ENCODE results near the gene EFCAB5. TPM values are rescaled to one million over a fixed set of nuclear protein-coding genes. Genes with fewer than 3 reads are reported as not detected.

The EFCAB5 gene
- total and polyA plus RNA-seq, 10 of the 15 experiments (the other 5 are each of a cell fraction or from before 2014, with no cell fraction given), result 0.39 to 2.6 (median 1.0) TPM

- peak; percentile 99 for TF ChIP-seq ZBTB40 (IDR thresholded peaks at IDR 0.05; ENCODE audit: borderline replicate concordance)
- peak; percentile 67 for TF ChIP-seq ATF7 (IDR thresholded peaks at IDR 0.05; ENCODE audit: low read depth)
- peak; percentile 85 for TF ChIP-seq RUNX3 (IDR thresholded peaks at IDR 0.05; ENCODE audit: low read length)
- TF ChIP-seq RELB (IDR thresholded peaks at IDR 0.05; ENCODE audit: low read depth), result 0 out of 2 replicates have a peak, but pooled peaks have one; percentile 19
- no peak for TF ChIP-seq CTCF (IDR thresholded peaks at IDR 0.05 in 2 of 3, conservative IDR thresholded peaks at IDR 0.05 in 1 of 3; ENCODE audit: control insufficient read depth in 2 of 3, extremely low read depth in 1 of 3, insufficient read depth in 1 of 3, low read depth in 3 of 3, low read length in 3 of 3)
- TF ChIP-seq IRF4 (IDR thresholded peaks at IDR 0.05; ENCODE audit: low read depth, low read length), result 0 out of 2 replicates have a peak, but pooled peaks have one; percentile 21
- peak; percentile 62; the same call in 1 of the 2 replicates for TF ChIP-seq NFYB (IDR thresholded peaks at IDR 0.05; ENCODE audit: insufficient read depth, low read depth, low read length)
- TF ChIP-seq RBBP5 (conservative IDR thresholded peaks at IDR 0.05), result no peak
- TF ChIP-seq TCF12 (IDR thresholded peaks at IDR 0.05; ENCODE audit: low read depth, low read length), result 0 out of 2 replicates have a peak, but pooled peaks have one; percentile 2
- peak; percentile 17; the same call in 1 of the 2 replicates for TF ChIP-seq IKZF1 (conservative IDR thresholded peaks at IDR 0.05)
- peak; percentile 25 to 41; a peak in 2 of 4 replicates for TF ChIP-seq BHLHE40 (IDR thresholded peaks at IDR 0.05; ENCODE audit: borderline replicate concordance in 1 of 2, low read depth in 2 of 2, low read length in 1 of 2)
- TF ChIP-seq NR2F1 (conservative IDR thresholded peaks at IDR 0.05), result 0 out of 2 replicates have a peak, but pooled peaks have one; percentile 11
- TF ChIP-seq BMI1 (IDR thresholded peaks at IDR 0.05; ENCODE audit: borderline replicate concordance), result no peak
Observed at GRCh38 chr17:30113213-30113612, 171.8 kb downstream of the EFCAB5 start (continued).

All from GM12878 (cell line).